Measurements from ENCODE around the gene ZNF316.

The ZNF316 gene

DNA sequence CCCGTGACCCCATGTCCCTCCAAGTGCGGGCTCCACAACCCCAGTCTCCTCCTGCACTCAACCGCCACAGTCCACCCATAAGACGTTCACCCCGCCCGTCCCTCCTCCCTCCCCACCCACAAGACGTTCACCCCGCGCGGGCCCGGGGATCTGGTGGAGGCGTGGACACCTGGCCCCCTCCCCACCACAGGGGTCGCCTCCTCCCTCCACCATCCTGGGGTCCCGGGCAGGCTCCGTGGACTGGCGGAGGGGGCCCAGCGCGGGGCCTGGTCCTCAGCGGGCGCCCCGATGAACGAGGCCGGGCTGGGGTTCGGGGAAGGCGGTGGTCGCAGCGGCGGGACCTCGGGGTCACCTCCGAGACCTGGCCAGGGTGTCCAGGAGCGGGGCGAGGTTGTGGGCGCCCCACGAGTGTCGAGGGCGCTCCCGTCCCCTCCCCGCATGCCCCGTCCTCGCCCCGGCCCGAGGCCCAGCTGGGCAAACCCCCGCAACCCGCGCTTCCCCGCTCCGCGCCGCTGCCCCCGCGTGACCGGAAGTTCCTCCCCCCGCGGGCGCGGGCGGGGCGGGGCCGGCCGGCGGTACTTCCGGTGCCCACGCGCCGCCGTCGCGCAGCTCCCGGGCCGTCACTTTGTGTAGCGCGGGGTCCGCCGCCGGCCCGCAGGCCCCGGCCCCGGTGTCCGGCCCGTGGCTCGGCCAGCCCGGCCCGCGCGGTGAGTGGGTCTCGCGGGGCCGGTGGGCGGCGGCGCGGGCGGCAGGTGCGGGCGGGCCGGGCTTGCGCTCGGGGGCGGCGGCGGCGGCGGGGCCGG lies at the start of gene ZNF316:
Gene ZNF316, plus strand, starts transcription at position 578 of the 803 bp plus-strand sequence. CDS start 5,092 bp downstream, outside the sequence.
- Histone ChIP-seq H3K4me3 (ENCODE audit: low read depth, low read length) (peak within 1 kb of the TSS; percentile 66), H3K27me3 (replicated peaks) (no peaks in the 10 kb centered on the region), H3K36me3 (replicated peaks) (peaks cover 6% of the 10 kb centered on the region), H3K27ac (peak within 1 kb of the TSS; percentile 63)
- in situ Hi-C loops (cut with HindIII; ENCODE audit: low pct_ligation_motif_present, low sequenced_read_pairs): no loop called here
- TF ChIP-seq, protein P1, sequence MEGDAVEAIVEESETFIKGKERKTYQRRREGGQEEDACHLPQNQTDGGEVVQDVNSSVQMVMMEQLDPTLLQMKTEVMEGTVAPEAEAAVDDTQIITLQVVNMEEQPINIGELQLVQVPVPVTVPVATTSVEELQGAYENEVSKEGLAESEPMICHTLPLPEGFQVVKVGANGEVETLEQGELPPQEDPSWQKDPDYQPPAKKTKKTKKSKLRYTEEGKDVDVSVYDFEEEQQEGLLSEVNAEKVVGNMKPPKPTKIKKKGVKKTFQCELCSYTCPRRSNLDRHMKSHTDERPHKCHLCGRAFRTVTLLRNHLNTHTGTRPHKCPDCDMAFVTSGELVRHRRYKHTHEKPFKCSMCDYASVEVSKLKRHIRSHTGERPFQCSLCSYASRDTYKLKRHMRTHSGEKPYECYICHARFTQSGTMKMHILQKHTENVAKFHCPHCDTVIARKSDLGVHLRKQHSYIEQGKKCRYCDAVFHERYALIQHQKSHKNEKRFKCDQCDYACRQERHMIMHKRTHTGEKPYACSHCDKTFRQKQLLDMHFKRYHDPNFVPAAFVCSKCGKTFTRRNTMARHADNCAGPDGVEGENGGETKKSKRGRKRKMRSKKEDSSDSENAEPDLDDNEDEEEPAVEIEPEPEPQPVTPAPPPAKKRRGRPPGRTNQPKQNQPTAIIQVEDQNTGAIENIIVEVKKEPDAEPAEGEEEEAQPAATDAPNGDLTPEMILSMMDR (IDR thresholded peaks at IDR 0.05; ENCODE audit: low read depth, low read length, missing control alignments): no peak
- DNase-seq: no peak

DNA sequence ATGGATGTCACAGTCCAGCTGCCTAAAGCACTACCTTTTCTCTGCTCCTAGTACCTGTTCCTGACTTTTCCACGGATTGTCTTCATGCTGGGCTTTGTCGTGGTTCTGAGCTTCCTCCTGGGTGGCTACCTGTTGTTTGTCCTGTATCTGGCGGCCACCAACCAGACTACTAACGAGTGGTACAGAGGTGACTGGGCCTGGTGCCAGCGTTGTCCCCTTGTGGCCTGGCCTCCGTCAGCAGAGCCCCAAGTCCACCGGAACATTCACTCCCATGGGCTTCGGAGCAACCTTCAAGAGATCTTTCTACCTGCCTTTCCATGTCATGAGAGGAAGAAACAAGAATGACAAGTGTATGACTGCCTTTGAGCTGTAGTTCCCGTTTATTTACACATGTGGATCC lies 48.6 kb upstream of the ZNF316 start:
- in situ Hi-C loops (cut with HindIII; ENCODE audit: low pct_ligation_motif_present, low sequenced_read_pairs): no loop called here
- no peaks in the 10 kb centered on the region for H3K27me3 ChIP-seq (replicated peaks)
- TF ChIP-seq, protein P1 (IDR thresholded peaks at IDR 0.05; ENCODE audit: low read depth, low read length, missing control alignments): no peak
- DNase-seq: no peak
- peaks cover 8% of the 10 kb centered on the region for H3K36me3 ChIP-seq (replicated peaks)
- no peak overlapping the region for H3K27ac ChIP-seq
- H3K4me3 ChIP-seq (ENCODE audit: low read depth, low read length): no peak overlapping the region

DNA sequence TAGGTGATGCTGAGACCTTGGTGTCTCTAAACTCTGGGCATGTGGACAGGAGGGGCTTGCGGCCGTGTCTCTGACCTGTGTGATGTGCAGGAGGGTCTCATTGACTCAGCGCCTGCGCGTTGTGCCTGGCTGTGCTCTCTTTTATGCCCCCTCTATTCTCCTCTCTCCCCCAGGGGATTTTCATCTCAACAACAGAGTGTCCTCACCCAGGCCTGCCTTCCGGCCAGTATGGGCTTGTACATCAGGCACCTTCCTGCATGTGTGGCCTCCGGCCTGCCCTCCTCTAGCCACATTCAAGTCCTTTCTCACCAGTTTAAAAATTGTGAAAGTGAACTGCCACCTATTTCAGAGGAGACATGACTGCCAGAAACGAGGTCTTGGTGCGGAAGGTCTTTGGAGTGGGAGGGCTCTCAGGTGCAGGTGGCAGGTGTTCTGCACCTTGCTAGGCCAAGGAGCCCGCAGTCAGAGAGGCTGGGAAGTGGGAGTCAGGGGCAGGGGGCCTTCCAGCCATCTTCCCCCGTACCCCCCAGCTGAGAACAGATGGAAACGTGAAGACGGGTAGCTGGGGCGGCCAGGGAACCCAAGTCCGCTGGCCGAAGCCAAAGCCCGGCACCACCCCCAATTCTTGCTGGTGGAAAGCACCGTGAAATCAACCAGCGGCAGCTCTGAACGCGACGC lies 47.8 kb upstream of the ZNF316 start:
- TF ChIP-seq, protein P1 (IDR thresholded peaks at IDR 0.05; ENCODE audit: low read depth, low read length, missing control alignments): peak; percentile 2
- no peak for DNase-seq
- Histone ChIP-seq H3K36me3 (replicated peaks) (peaks cover 10% of the 10 kb centered on the region), H3K27me3 (replicated peaks) (no peaks in the 10 kb centered on the region), H3K4me3 (ENCODE audit: low read depth, low read length) (peak overlapping the region; percentile 41), H3K27ac (no peak overlapping the region)
- in situ Hi-C loops (cut with HindIII; ENCODE audit: low pct_ligation_motif_present, low sequenced_read_pairs): no loop called here

DNA sequence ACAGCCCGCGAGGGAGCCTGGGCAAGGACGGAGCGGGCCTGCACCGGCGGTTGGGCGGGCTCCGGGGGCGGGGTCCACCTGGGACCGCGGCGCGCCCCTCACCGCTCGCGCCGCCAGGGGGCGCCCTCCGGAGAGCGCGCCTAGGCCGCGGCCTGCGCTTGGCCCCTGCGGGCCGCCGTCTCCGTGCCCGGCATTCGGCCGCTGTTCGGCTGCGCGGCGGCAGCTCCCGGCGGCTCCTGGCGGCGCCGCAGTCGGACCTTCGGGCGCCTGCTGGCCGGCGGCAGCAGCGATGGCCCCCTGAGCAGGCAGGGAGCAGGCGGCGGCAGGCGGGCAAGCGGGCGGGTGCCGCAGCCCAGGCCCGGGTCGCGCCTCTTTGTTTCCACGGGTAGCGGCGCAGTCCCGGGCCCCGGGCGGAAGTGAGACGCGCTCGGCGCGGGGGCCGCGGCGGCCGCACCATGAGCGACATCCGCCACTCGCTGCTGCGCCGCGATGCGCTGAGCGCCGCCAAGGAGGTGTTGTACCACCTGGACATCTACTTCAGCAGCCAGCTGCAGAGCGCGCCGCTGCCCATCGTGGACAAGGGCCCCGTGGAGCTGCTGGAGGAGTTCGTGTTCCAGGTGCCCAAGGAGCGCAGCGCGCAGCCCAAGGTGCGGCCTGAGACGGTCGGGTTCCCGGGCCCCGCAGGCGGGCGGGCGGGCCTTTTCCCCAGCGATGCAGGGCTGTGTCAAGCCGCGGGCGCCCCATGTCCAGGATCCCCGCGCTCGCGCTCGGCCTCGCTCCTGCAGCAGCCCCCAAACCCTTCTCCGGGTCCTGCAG lies 47.1 kb upstream of the ZNF316 start, which contains the start of gene INTS15:
Gene INTS15, plus strand, starts transcription at position 193 of the 816 bp plus-strand sequence. Its CDS starts 263 bp downstream, at position 456.
- peak within 1 kb of the TSS; percentile 60 for H3K27ac ChIP-seq
- peak; percentile 25 for DNase-seq
- peaks cover 14% of the 10 kb centered on the region for H3K36me3 ChIP-seq (replicated peaks)
- H3K27me3 ChIP-seq (replicated peaks): no peaks in the 10 kb centered on the region
- in situ Hi-C loops (cut with HindIII; ENCODE audit: low pct_ligation_motif_present, low sequenced_read_pairs): no loop called here
- TF ChIP-seq, protein P1 (IDR thresholded peaks at IDR 0.05; ENCODE audit: low read depth, low read length, missing control alignments): peak; percentile 41
- peak within 1 kb of the TSS; percentile 91 for H3K4me3 ChIP-seq (ENCODE audit: low read depth, low read length)

DNA sequence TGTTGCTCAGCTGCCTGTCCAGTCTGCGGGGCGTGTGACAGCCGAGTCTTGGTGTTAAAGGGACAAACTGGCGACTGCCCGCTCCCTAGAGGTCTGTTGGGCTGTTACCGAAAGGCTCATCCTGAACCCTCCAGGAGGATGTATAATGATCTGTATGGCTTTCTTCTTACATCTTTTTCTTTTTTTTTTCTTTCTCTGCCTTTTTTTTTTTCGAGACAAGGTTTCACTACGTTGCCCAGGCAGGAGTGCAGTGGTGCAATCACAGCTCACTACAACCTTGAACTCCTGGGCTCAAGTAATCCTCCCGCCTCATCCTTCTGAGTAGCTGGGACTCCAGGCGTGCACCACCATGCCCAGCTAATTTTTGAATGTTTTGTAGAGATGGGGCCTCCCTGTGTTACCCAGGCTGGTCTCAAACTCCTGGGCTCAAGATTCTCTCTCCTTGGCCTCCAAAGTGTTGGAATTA lies 46.4 kb upstream of the ZNF316 start:
- Histone ChIP-seq H3K27me3 (replicated peaks) (no peaks in the 10 kb centered on the region), H3K36me3 (replicated peaks) (peaks cover 21% of the 10 kb centered on the region), H3K27ac (no peak overlapping the region), H3K4me3 (ENCODE audit: low read depth, low read length) (peak overlapping the region; percentile 91)
- TF ChIP-seq, protein P1 (IDR thresholded peaks at IDR 0.05; ENCODE audit: low read depth, low read length, missing control alignments): no peak
- DNase-seq: no peak
- in situ Hi-C loops (cut with HindIII; ENCODE audit: low pct_ligation_motif_present, low sequenced_read_pairs): no loop called here
